HG03469 (cell line): ENCODE measurements around the gene MXD3.

ENCODE experiments used
- ATAC-seq: cut with Tn5 transposase; IDR thresholded peaks from one replicate; pipeline ENCODE4 v1.9.1; 2021; ENCODE audit warnings: mild to moderate bottlenecking, moderate library complexity, moderate number of reproducible peaks; ENCODE audit not compliant: unreplicated experiment

Gene MXD3

GRCh38 chr5:177304392-177305119 is 7.1 kb downstream of the MXD3 start:
- ATAC-seq: no peak

GRCh38 chr5:177303925-177304391 is 7.7 kb downstream of the MXD3 start:
- ATAC-seq: no peak

- peak; percentile 47 for ATAC-seq
Measured at GRCh38 chr5:177303121-177303924, 8.4 kb downstream of the MXD3 start, which contains the start of the genes PRELID1 and RAB24. Gene PRELID1, plus strand, starts transcription at chr5:177303799. Its CDS starts 187 bp downstream, at chr5:177303986. Gene RAB24, minus strand, starts transcription at chr5:177303719. Its CDS starts 431 bp downstream, at chr5:177303288.

GRCh38 chr5:177302354-177303110 is 9.2 kb downstream of the MXD3 start:
- ATAC-seq: no peak

GRCh38 chr5:177301503-177302165 is 10.1 kb downstream of the MXD3 start:
- no peak for ATAC-seq

- no peak for ATAC-seq
Measured at GRCh38 chr5:177300951-177301350, 10.7 kb downstream of the MXD3 start.

GRCh38 chr5:177300236-177300880 is 11.3 kb downstream of the MXD3 start:
- no peak for ATAC-seq

GRCh38 chr5:177299697-177300096 is 12.0 kb downstream of the MXD3 start:
- no peak for ATAC-seq

GRCh38 chr5:177297922-177298321 is 13.8 kb downstream of the MXD3 start:
- no peak for ATAC-seq

GRCh38 chr5:177296581-177296980 is 15.1 kb downstream of the MXD3 start:
- no peak for ATAC-seq

- ATAC-seq: no peak
Measured at GRCh38 chr5:177295924-177296323, 15.8 kb downstream of the MXD3 start.

GRCh38 chr5:177294632-177295031 is 17.1 kb downstream of the MXD3 start:
- ATAC-seq: no peak

- ATAC-seq: no peak
Measured at GRCh38 chr5:177293819-177294581, 17.7 kb downstream of the MXD3 start.

- ATAC-seq: no peak
Measured at GRCh38 chr5:177291735-177292134, 20.0 kb downstream of the MXD3 start.

- ATAC-seq: no peak
Measured at GRCh38 chr5:177290816-177291596, 20.7 kb downstream of the MXD3 start.

GRCh38 chr5:177288191-177288590 is 23.5 kb downstream of the MXD3 start:
- ATAC-seq: no peak

- ATAC-seq: no peak
Measured at GRCh38 chr5:177276886-177277285, 34.8 kb downstream of the MXD3 start.

- no peak for ATAC-seq
Measured at GRCh38 chr5:177275883-177276282, 35.8 kb downstream of the MXD3 start.

GRCh38 chr5:177271113-177271512 is 40.6 kb downstream of the MXD3 start:
- no peak for ATAC-seq
